PC-9 (cell line): ENCODE measurements around the gene PNPLA3. TPM values are rescaled to one million over a fixed set of nuclear protein-coding genes. Genes with fewer than 3 reads are reported as not detected.

Experiments used
- BruUV-seq: library from RNA; stranded (reverse); fragments of 400-500 nt; replicated peaks from 2 replicates; lab custom pipeline; 2021; lab: Mats Ljungman, UMichigan
- CTCF ChIA-PET: fragments of 300-600 bp; sonication (Branson Sonifier 250); formaldehyde crosslinking; loops from one replicate; lab custom pipeline; 2022; ENCODE audit warnings: antibody characterized with exemption; lab: Charles Lee
- POLR2A ChIA-PET: fragments of 300-600 bp; sonication (Branson Sonifier 250); formaldehyde crosslinking; loops from one replicate; lab custom pipeline; 2022; ENCODE audit warnings: antibody characterized with exemption; ENCODE audit not compliant: unreplicated experiment; lab: Charles Lee
- DNase-seq, 2 experiments: peaks; one replicate each; pipeline versions ENCODE4 v3.0.0 to v3.0.0-alpha.2; 2015 to 2022; ENCODE audit warnings: mixed read lengths in 1 of 2
- H2AFZ ChIP-seq: fragments of 200-600 bp; sonication (generic); 2 replicates; pipeline ENCODE4 v1.8.1; 2017; ENCODE audit warnings: antibody characterized with exemption
- H3F3A ChIP-seq: fragments of 200-600 bp; sonication (generic); 2 replicates; pipeline ENCODE4 v1.8.1; 2017; ENCODE audit warnings: antibody characterized with exemption, mild to moderate bottlenecking, low read depth; ENCODE audit not compliant: insufficient read depth
- H3K27ac ChIP-seq: fragments of 200-600 bp; sonication (generic); 2 replicates; pipeline ENCODE4 v1.6.1; 2016; ENCODE audit warnings: mixed run types
- H3K27me3 ChIP-seq: fragments of 200-600 bp; sonication (generic); 2 replicates; pipeline ENCODE4 v1.6.1; 2016; ENCODE audit warnings: low read depth, mixed run types; ENCODE audit not compliant: insufficient read depth
- H3K36me3 ChIP-seq: fragments of 200-600 bp; sonication (generic); 2 replicates; pipeline ENCODE4 v1.6.1; 2016; ENCODE audit warnings: low read depth, mixed run types
- H3K4me1 ChIP-seq: fragments of 200-600 bp; sonication (generic); replicated peaks from 2 replicates; pipeline ENCODE4 v1.6.1; 2016; ENCODE audit warnings: mixed run types; ENCODE audit not compliant: insufficient read depth
- H3K4me2 ChIP-seq: fragments of 200-600 bp; sonication (generic); 2 replicates; pipeline ENCODE4 v1.6.1; 2017; ENCODE audit warnings: mixed run types
- H3K4me3 ChIP-seq: fragments of 200-600 bp; sonication (generic); 2 replicates; pipeline ENCODE4 v1.6.1; 2016; ENCODE audit warnings: mixed run types
- H3K79me2 ChIP-seq: fragments of 200-600 bp; sonication (generic); 2 replicates; pipeline ENCODE4 v1.6.1; 2017; ENCODE audit warnings: low read depth, mixed run types
- H3K9me2 ChIP-seq: fragments of 200-600 bp; sonication (generic); 2 replicates; pipeline ENCODE4 v1.8.1; 2017; ENCODE audit warnings: mild to moderate bottlenecking; ENCODE audit not compliant: insufficient read depth
- H3K9me3 ChIP-seq: fragments of 200-600 bp; sonication (generic); 2 replicates; pipeline ENCODE4 v1.8.1; 2016; ENCODE audit warnings: low read depth; ENCODE audit not compliant: insufficient read depth
- H4K20me1 ChIP-seq: fragments of 200-600 bp; sonication (generic); 2 replicates; pipeline ENCODE4 v1.8.1; 2017; ENCODE audit not compliant: insufficient read depth
- CTCF ChIP-seq: fragments of 200-600 bp; sonication (generic); conservative IDR thresholded peaks from 2 replicates; pipeline ENCODE4 v1.6.1; 2017; ENCODE audit warnings: mixed run types, antibody characterized with exemption, mild to moderate bottlenecking, moderate library complexity
- EZH2 ChIP-seq: fragments of 200-600 bp; sonication (generic); IDR thresholded peaks from 2 replicates; pipeline ENCODE4 v1.8.0; 2017; ENCODE audit warnings: antibody characterized with exemption, low read depth
- intact Hi-C: fragments of 100-400 bp; cut with micrococcal nuclease; formaldehyde crosslinking; loops from one replicate; pipeline ENCODE4 v1.10.0; 2022; ENCODE audit not compliant: unreplicated experiment
- total RNA-seq: library from RNA; stranded (reverse); gene quantifications from 2 replicates; pipeline ENCODE4 v1.2.3, GENCODE V29; 2021

Gene PNPLA3
- total RNA-seq, 1 experiment from 2014 or later = 26.8 TPM

- Histone ChIP-seq H3K79me2 (no peaks in the 10 kb centered on the region), H3K9me2 (no peaks in the 10 kb centered on the region), H3K4me1 (no peaks in the 10 kb centered on the region), H4K20me1 (0 out of 2 replicates have a peak, but pooled peaks cover 6% of the 10 kb centered on the region), H3F3A (no peaks in the 10 kb centered on the region), H3K9me3 (no peaks in the 10 kb centered on the region), H3K27ac (no peak overlapping the region), H3K36me3 (peaks cover 36% of the 10 kb centered on the region), H3K27me3 (no peaks in the 10 kb centered on the region), H3K4me2 (no peak overlapping the region), H2AFZ (no peak overlapping the region), H3K4me3 (no peak overlapping the region)
- ChIA-PET CTCF (no interaction called here), POLR2A (interaction anchor here (0.7 kb wide), 1 partner anchor 1127 kb away, joined by 4 read pairs; no protein-coding TSS in a partner anchor)
- peak in 1 of 2 experiments; percentile 11 for DNase-seq
- no peak for TF ChIP-seq EZH2
- TF ChIP-seq CTCF = no peak
- BruUV-seq = no TSS peak
- intact Hi-C loops = no loop called here
Measured at GRCh38 chr22:43968614-43969013, 45.0 kb downstream of the PNPLA3 start.

- DNase-seq = peak in 1 of 2 experiments; percentile 30
- Histone ChIP-seq H3K4me3 (no peak overlapping the region), H3K36me3 (peaks cover 36% of the 10 kb centered on the region), H3K4me1 (no peaks in the 10 kb centered on the region), H2AFZ (no peak overlapping the region), H3K27ac (no peak overlapping the region), H3K27me3 (no peaks in the 10 kb centered on the region), H3F3A (no peaks in the 10 kb centered on the region), H3K79me2 (no peaks in the 10 kb centered on the region), H4K20me1 (0 out of 2 replicates have a peak, but pooled peaks cover 6% of the 10 kb centered on the region), H3K9me3 (no peaks in the 10 kb centered on the region), H3K4me2 (no peak overlapping the region), H3K9me2 (no peaks in the 10 kb centered on the region)
- POLR2A ChIA-PET = no interaction called here
- no TSS peak for BruUV-seq
- intact Hi-C loops = no loop called here
- CTCF ChIA-PET = no interaction called here
- TF ChIP-seq EZH2 (no peak), CTCF (no peak)
Measured at GRCh38 chr22:43969021-43969878, 45.6 kb downstream of the PNPLA3 start.

GRCh38 chr22:43969989-43970755 lies 46.6 kb downstream of the PNPLA3 start:
- H4K20me1 ChIP-seq = peaks cover 9% of the 10 kb centered on the region; the same call in 1 of the 2 replicates
- intact Hi-C loops = no loop called here
- H3K4me1 ChIP-seq = no peaks in the 10 kb centered on the region
- H2AFZ ChIP-seq = no peak overlapping the region
- BruUV-seq = no TSS peak
- no peaks in the 10 kb centered on the region for H3K79me2 ChIP-seq
- H3K4me3 ChIP-seq = no peak overlapping the region
- POLR2A ChIA-PET = no interaction called here
- no peak overlapping the region for H3K27ac ChIP-seq
- TF ChIP-seq EZH2 (no peak), CTCF (no peak)
- peaks cover 36% of the 10 kb centered on the region for H3K36me3 ChIP-seq
- H3K27me3 ChIP-seq = no peaks in the 10 kb centered on the region
- CTCF ChIA-PET = no interaction called here
- H3K9me2 ChIP-seq = no peaks in the 10 kb centered on the region
- H3F3A ChIP-seq = no peaks in the 10 kb centered on the region
- no peaks in the 10 kb centered on the region for H3K9me3 ChIP-seq
- no peak overlapping the region for H3K4me2 ChIP-seq
- peak in 1 of 2 experiments; percentile 21 for DNase-seq
